HFFc6 (cell line): ENCODE measurements around the gene ACAA2. TPM values are rescaled to one million over a fixed set of nuclear protein-coding genes. Genes with fewer than 3 reads are reported as not detected.

Experiments used
- DNase-seq: peaks from one replicate; pipeline ENCODE4 v3.0.0-alpha.2; 2018
- H3K27ac Mint-ChIP-seq: 2 replicates; pipeline ENCODE4 v1.8.0; 2020; ENCODE audit warnings: mild to moderate bottlenecking, mixed read lengths
- H3K27me3 Mint-ChIP-seq: 2 replicates; pipeline ENCODE4 v1.8.0; 2021; ENCODE audit warnings: mild to moderate bottlenecking, moderate library complexity, mixed read lengths; ENCODE audit not compliant: insufficient read depth
- H3K36me3 Mint-ChIP-seq: 2 replicates; pipeline ENCODE4 v1.8.0; 2021; ENCODE audit warnings: low read depth, mixed read lengths
- H3K4me1 Mint-ChIP-seq: 2 replicates; pipeline ENCODE4 v1.8.0; 2020; ENCODE audit warnings: low read depth, mixed read lengths
- H3K4me3 Mint-ChIP-seq: 2 replicates; pipeline ENCODE4 v1.8.0; 2020; ENCODE audit warnings: mild to moderate bottlenecking, moderate library complexity, mixed read lengths
- H3K9me3 Mint-ChIP-seq: 2 replicates; pipeline ENCODE4 v1.8.0; 2020; ENCODE audit warnings: mild to moderate bottlenecking, mixed read lengths
- CTCF ChIP-seq: fragments of 200-600 bp; sonication (generic); IDR thresholded peaks from 2 replicates; pipeline ENCODE4 v1.5.0; 2021; ENCODE audit warnings: antibody characterized with exemption, mild to moderate bottlenecking
- total RNA-seq, 6 experiments: library from RNA; stranded (reverse); fragmentation: NEBNext Ultra II Directional; extraction: Animal tissue kit (Norgen Biotek cat#: 25700); gene quantifications; 2 replicates in 1 of 6; 3 replicates in 5 of 6; pipeline ENCODE4 v1.2.3, GENCODE V29; 2021

Gene ACAA2
- total RNA-seq, 6 experiments from 2014 or later: 6.3 to 23.3 (median 7.1) TPM

DNA sequence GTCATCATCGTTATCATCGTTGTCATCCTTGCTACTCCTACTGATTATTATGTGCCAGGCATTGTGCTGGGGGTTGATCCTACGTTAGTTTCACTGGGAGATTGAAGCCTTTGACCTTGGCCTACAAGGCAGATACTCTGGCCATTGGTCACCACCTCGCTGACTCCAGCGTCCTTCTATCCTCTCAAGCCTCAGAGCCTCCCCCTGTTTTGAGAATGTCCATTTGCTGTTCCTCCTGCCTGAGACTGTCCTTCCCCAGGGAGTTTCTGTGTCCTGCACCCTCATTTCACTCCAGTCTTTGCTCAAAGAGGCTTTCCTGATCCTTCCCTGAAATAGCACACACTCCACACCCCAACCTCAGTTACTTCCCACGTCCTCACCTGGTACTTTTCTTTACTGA lies 57.8 kb downstream of the ACAA2 start:
- TF ChIP-seq CTCF: no peak
- no peaks in the 10 kb centered on the region for H3K4me1 Mint-ChIP-seq

DNA sequence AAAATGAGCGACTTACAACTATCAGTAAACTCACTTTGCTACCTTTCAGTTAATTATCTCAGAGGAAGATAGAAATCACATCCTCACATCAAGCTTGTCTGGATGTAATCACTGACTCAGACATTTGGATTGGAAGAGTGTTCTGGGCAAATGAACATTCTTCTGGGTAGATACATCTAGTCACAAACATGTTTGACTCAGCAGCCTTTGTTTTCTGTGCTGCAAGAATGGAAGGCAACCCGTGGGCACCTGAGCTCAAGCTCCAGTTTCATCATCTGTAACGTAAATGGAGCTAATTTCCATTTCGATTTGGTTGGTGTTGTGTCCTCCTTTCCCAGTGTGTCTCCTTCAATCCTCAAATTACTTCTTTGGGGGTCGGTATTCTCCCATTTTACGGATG lies 58.5 kb downstream of the ACAA2 start:
- peak; percentile 12 for DNase-seq
- Mint-ChIP-seq H3K36me3 (no peaks in the 10 kb centered on the region), H3K27me3 (peaks cover 23% of the 10 kb centered on the region), H3K9me3 (no peaks in the 10 kb centered on the region), H3K4me3 (no peak overlapping the region), H3K4me1 (no peaks in the 10 kb centered on the region), H3K27ac (no peak overlapping the region)
- TF ChIP-seq CTCF: no peak

More for the DNA sequence above, 57.8 kb downstream of the ACAA2 start:
- DNase-seq: no peak
- Mint-ChIP-seq H3K27me3 (peaks cover 23% of the 10 kb centered on the region), H3K27ac (no peak overlapping the region), H3K9me3 (no peaks in the 10 kb centered on the region), H3K36me3 (no peaks in the 10 kb centered on the region), H3K4me3 (no peak overlapping the region)

- Mint-ChIP-seq H3K27ac (no peak overlapping the region), H3K36me3 (no peaks in the 10 kb centered on the region), H3K27me3 (peaks cover 23% of the 10 kb centered on the region), H3K9me3 (no peaks in the 10 kb centered on the region), H3K4me3 (no peak overlapping the region), H3K4me1 (no peaks in the 10 kb centered on the region)
- DNase-seq: no peak
- no peak for TF ChIP-seq CTCF
Observed at GRCh38 chr18:49753643-49754042, 59.7 kb downstream of the ACAA2 start.

GRCh38 chr18:49752095-49752457 lies 61.3 kb downstream of the ACAA2 start:
- no peaks in the 10 kb centered on the region for H3K9me3 Mint-ChIP-seq
- DNase-seq: no peak
- H3K4me1 Mint-ChIP-seq: peaks cover 8% of the 10 kb centered on the region
- H3K36me3 Mint-ChIP-seq: no peaks in the 10 kb centered on the region
- TF ChIP-seq CTCF: no peak
- H3K27me3 Mint-ChIP-seq: peaks cover 23% of the 10 kb centered on the region
- no peak overlapping the region for H3K4me3 Mint-ChIP-seq
- H3K27ac Mint-ChIP-seq: no peak overlapping the region

GRCh38 chr18:49751427-49752094 lies 61.8 kb downstream of the ACAA2 start:
- no peak for TF ChIP-seq CTCF

GRCh38 chr18:49749563-49749962 lies 63.8 kb downstream of the ACAA2 start:
- TF ChIP-seq CTCF: no peak
- Mint-ChIP-seq H3K4me1 (peaks cover 8% of the 10 kb centered on the region), H3K36me3 (no peaks in the 10 kb centered on the region), H3K27ac (no peak overlapping the region), H3K4me3 (no peak overlapping the region), H3K9me3 (no peaks in the 10 kb centered on the region), H3K27me3 (peaks cover 22% of the 10 kb centered on the region)
- no peak for DNase-seq

More at GRCh38 chr18:49751427-49752094, 61.8 kb downstream of the ACAA2 start:
- peaks cover 27% of the 10 kb centered on the region for H3K27me3 Mint-ChIP-seq
- H3K36me3 Mint-ChIP-seq: no peaks in the 10 kb centered on the region
- no peak for DNase-seq
- H3K9me3 Mint-ChIP-seq: no peaks in the 10 kb centered on the region
- no peak overlapping the region for H3K4me3 Mint-ChIP-seq
- peaks cover 8% of the 10 kb centered on the region for H3K4me1 Mint-ChIP-seq
- no peak overlapping the region for H3K27ac Mint-ChIP-seq
